Upper lobe of left lung (tissue), 4 donors: ENCODE measurements around the gene DPM2.

Experiments used
- EP300 ChIP-seq, 4 donors: sonication (generic); formaldehyde crosslinking; IDR thresholded peaks; one replicate each; pipeline ENCODE4 v1.5.1; 2017; ENCODE audit warnings: antibody characterized with exemption in 4 of 4, control low read depth in 2 of 4
- POLR2A ChIP-seq, 4 donors: fragments of 450-650 bp; IDR thresholded peaks; one replicate each; pipeline ENCODE4 v1.5.1; 2016 to 2017; ENCODE audit warnings: antibody characterized with exemption in 4 of 4, mild to moderate bottlenecking in 2 of 4
- TF ChIP-seq, protein P1 (sequence below), 6 experiments: fragments of 450-650 bp in 4 of 6; fragments of 200-600 bp in 2 of 6; sonication (generic) in 2 of 6; IDR thresholded peaks; one replicate each; pipeline ENCODE4 v1.5.1; 2016 to 2019; ENCODE audit warnings: antibody characterized with exemption in 6 of 6

DNA sequence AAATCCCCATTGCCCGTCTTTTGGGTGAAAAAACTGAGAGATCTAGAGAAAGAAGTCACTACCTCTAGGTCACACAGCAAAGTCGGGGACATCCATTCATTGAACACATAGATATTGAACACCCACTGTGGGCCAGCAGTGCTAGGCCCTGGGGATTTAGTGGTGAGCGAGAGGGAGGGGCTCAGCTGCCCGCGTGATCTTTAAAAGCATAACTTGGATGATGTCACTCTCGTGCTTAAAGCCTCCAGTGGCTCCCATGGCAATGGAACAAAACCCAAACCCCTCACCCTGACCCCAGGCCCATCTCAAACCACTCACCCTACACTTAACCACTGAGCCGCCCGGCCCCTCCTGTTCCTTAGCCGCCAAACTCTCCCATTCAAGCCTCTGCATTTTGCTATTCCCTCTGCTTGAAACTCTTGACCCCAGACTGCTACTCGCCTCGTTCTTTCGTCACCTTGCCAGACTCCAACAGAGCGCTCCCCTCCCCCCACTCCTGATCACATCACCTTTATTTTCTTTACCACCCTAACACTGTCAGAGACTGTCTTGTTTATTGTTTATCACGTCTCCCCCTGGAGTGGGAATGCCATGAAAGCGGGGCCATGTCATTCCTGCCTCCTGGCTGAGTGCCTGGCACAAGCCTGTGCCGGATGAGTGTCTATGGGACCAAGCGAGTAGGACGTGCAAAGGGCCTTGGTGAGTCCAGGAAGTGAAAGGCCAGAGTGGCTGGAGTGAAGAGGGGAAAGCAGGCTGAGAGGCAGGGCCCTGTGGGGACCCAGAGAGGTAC, 6.4 kb downstream of the DPM2 start:
- TF ChIP-seq POLR2A (IDR thresholded peaks at IDR 0.05) = peak in 1 of 4 donors; percentile 42
- TF ChIP-seq, protein P1, sequence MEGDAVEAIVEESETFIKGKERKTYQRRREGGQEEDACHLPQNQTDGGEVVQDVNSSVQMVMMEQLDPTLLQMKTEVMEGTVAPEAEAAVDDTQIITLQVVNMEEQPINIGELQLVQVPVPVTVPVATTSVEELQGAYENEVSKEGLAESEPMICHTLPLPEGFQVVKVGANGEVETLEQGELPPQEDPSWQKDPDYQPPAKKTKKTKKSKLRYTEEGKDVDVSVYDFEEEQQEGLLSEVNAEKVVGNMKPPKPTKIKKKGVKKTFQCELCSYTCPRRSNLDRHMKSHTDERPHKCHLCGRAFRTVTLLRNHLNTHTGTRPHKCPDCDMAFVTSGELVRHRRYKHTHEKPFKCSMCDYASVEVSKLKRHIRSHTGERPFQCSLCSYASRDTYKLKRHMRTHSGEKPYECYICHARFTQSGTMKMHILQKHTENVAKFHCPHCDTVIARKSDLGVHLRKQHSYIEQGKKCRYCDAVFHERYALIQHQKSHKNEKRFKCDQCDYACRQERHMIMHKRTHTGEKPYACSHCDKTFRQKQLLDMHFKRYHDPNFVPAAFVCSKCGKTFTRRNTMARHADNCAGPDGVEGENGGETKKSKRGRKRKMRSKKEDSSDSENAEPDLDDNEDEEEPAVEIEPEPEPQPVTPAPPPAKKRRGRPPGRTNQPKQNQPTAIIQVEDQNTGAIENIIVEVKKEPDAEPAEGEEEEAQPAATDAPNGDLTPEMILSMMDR (IDR thresholded peaks at IDR 0.05) = no peak
- peak in 1 of 4 donors; percentile 64 for TF ChIP-seq EP300 (IDR thresholded peaks at IDR 0.05)
